ENCODE results near the gene LRRC8A. TPM values are rescaled to one million over a fixed set of nuclear protein-coding genes. Genes with fewer than 3 reads are reported as not detected.

The LRRC8A gene
- polyA plus RNA-seq, 1 of the 3 experiments (the other 2 are of a cell fraction): 30.4 TPM

- Histone ChIP-seq H3K9me3 (no peaks in the 10 kb centered on the region), H3K4me2 (no peak overlapping the region), H3F3A (replicated peaks; ENCODE audit: insufficient read depth) (peaks cover 7% of the 10 kb centered on the region), H3K36me3 (replicated peaks in 1 of 2; ENCODE audit: control insufficient read depth in 1 of 2, insufficient read depth in 2 of 2, low read length in 1 of 2) (peaks cover 4 to 26% of the 10 kb centered on the region in 2 experiments), H3K9ac (no peak overlapping the region), H4K20me1 (ENCODE audit: insufficient read depth) (no peaks in the 10 kb centered on the region), H3K4me1 (ENCODE audit: control insufficient read depth in 1 of 2, insufficient read depth in 2 of 2, low read depth in 1 of 2, low read length in 1 of 2) (peaks cover 0 to 19% of the 10 kb centered on the region in 2 experiments; a peak in 3 of 4 replicates), H3K79me2 (ENCODE audit: insufficient read depth) (peaks cover 37% of the 10 kb centered on the region), H3K4me3 (ENCODE audit: low read depth in 2 of 2, low read length in 1 of 2) (no peak overlapping the region), H2AFZ (ENCODE audit: low read depth) (no peak overlapping the region), H3K9me2 (no peaks in the 10 kb centered on the region), H3K27ac (ENCODE audit: low read depth in 2 of 2, low read length in 1 of 2) (no peak overlapping the region), H3K27me3 (ENCODE audit: insufficient read depth) (no peaks in the 10 kb centered on the region)
- no peak for DNase-seq
- POLR2A ChIA-PET: interaction anchor here (0.6 to 0.7 kb wide), 2 partner anchors 16 to 205 kb away, joined by 3 read pairs; no protein-coding TSS in a partner anchor
- CTCF ChIA-PET: interaction anchor here (0.8 to 2.7 kb wide), 5 partner anchors 11 to 214 kb away, joined by 3 to 11 read pairs (median 4); partner anchors contain the start of genes ENDOG and PKN3
- TF ChIP-seq FOSL2 (IDR thresholded peaks at IDR 0.05; ENCODE audit: borderline replicate concordance, low read depth) (no peak), PBX3 (IDR thresholded peaks at IDR 0.05) (no peak), TEAD4 (IDR thresholded peaks at IDR 0.05; ENCODE audit: borderline replicate concordance, insufficient read depth) (no peak), GABPA (IDR thresholded peaks at IDR 0.05; ENCODE audit: low read depth) (no peak), RCOR1 (IDR thresholded peaks at IDR 0.05; ENCODE audit: low read length) (no peak), JUND (IDR thresholded peaks at IDR 0.05) (no peak), MXI1 (IDR thresholded peaks at IDR 0.05; ENCODE audit: low read depth, low read length) (no peak), EP300 (IDR thresholded peaks at IDR 0.05; ENCODE audit: borderline replicate concordance in 1 of 2, low read depth in 1 of 2, low read length in 1 of 2) (no peak), FOXM1 (IDR thresholded peaks at IDR 0.05; ENCODE audit: low read depth) (no peak), CTCF (IDR thresholded peaks at IDR 0.05) (no peak), EZH2phosphoT487 (IDR thresholded peaks at IDR 0.05; ENCODE audit: borderline replicate concordance, low read depth) (no peak), RFX5 (IDR thresholded peaks at IDR 0.05; ENCODE audit: low read length) (no peak), TAF1 (IDR thresholded peaks at IDR 0.05; ENCODE audit: borderline replicate concordance, low read depth, low read length) (no peak)
- TF ChIP-seq, protein P1, sequence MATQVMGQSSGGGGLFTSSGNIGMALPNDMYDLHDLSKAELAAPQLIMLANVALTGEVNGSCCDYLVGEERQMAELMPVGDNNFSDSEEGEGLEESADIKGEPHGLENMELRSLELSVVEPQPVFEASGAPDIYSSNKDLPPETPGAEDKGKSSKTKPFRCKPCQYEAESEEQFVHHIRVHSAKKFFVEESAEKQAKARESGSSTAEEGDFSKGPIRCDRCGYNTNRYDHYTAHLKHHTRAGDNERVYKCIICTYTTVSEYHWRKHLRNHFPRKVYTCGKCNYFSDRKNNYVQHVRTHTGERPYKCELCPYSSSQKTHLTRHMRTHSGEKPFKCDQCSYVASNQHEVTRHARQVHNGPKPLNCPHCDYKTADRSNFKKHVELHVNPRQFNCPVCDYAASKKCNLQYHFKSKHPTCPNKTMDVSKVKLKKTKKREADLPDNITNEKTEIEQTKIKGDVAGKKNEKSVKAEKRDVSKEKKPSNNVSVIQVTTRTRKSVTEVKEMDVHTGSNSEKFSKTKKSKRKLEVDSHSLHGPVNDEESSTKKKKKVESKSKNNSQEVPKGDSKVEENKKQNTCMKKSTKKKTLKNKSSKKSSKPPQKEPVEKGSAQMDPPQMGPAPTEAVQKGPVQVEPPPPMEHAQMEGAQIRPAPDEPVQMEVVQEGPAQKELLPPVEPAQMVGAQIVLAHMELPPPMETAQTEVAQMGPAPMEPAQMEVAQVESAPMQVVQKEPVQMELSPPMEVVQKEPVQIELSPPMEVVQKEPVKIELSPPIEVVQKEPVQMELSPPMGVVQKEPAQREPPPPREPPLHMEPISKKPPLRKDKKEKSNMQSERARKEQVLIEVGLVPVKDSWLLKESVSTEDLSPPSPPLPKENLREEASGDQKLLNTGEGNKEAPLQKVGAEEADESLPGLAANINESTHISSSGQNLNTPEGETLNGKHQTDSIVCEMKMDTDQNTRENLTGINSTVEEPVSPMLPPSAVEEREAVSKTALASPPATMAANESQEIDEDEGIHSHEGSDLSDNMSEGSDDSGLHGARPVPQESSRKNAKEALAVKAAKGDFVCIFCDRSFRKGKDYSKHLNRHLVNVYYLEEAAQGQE (IDR thresholded peaks at IDR 0.05; ENCODE audit: low read depth, low read length): no peak
- 92% methylated on average over 16 of the region's 18 CpGs for WGBS (ENCODE audit: low lambda C conversion rate)
These were observed 34.3 kb downstream of the LRRC8A start for GRCh38 chr9:128916204-128916603.
